ENCODE data around the gene CD3D. TPM values are rescaled to one million over a fixed set of nuclear protein-coding genes. Genes with fewer than 3 reads are reported as not detected.

Gene CD3D
- total and polyA plus RNA-seq, 2 donors (not counting 1 experiment from before 2014, with no cell fraction given): 0.79 to 1.7 TPM

- ChIA-PET CTCF (interaction anchor here (0.6 to 1.2 kb wide), 2 partner anchors 22 to 176 kb away, joined by 3 to 4 read pairs; no protein-coding TSS in a partner anchor), POLR2A (interaction anchor here (0.6 kb wide), 1 partner anchor 949 kb away, joined by 3 read pairs; no protein-coding TSS in a partner anchor)
- no peak overlapping the region for H3K9ac ChIP-seq (ENCODE audit: low read length)
- H3K27ac ChIP-seq (ENCODE audit: low read length in 2 of 2): no peak overlapping the region
- Mint-ChIP-seq H3K4me1 (no peaks in the 10 kb centered on the region), H3K27ac (no peak overlapping the region), H3K4me3 (no peak overlapping the region), H3K9me3 (ENCODE audit: insufficient read depth) (no peaks in the 10 kb centered on the region), H3K27me3 (no peaks in the 10 kb centered on the region)
- no peak overlapping the region for H3K4me3 ChIP-seq (ENCODE audit: control extremely low read depth in 1 of 5, extremely low read depth in 1 of 5, insufficient read depth in 1 of 5, low read depth in 2 of 5, low read length in 4 of 5)
- TF ChIP-seq EZH2 (IDR thresholded peaks at IDR 0.05; ENCODE audit: borderline replicate concordance, insufficient read depth, low read depth, low read length, poor library complexity, severe bottlenecking): no peak
- TF ChIP-seq CTCF (IDR thresholded peaks at IDR 0.05): no peak
- DNase-seq (no peak), ATAC-seq (ENCODE audit: low read depth) (no peak)
- H3K36me3 ChIP-seq (replicated peaks in 1 of 2; ENCODE audit: control extremely low read depth in 1 of 2, control insufficient read depth in 1 of 2, extremely low read depth in 1 of 2, insufficient read depth in 2 of 2, low read length in 1 of 2): peaks cover 4 to 84% of the 10 kb centered on the region in 2 experiments
- intact Hi-C loops (cut with micrococcal nuclease): no loop called here
- H3K9me3 ChIP-seq (ENCODE audit: control extremely low read depth in 1 of 3, control insufficient read depth in 2 of 3, insufficient read depth in 1 of 3, low read length in 2 of 3): no peaks in the 10 kb centered on the region
- H3K4me2 ChIP-seq (replicated peaks; ENCODE audit: low read depth, low read length, poor library complexity, severe bottlenecking): no peak overlapping the region
- WGBS (ENCODE audit: insufficient coverage): 88% methylated on average over 1 of the region's 3 CpGs
- H3K4me1 ChIP-seq (ENCODE audit: control insufficient read depth in 2 of 2, insufficient read depth in 2 of 2, low read length in 2 of 2): no peaks in the 10 kb centered on the region
- H3K79me2 ChIP-seq (ENCODE audit: control insufficient read depth, insufficient read depth, low read length): no peaks in the 10 kb centered on the region
- H2AFZ ChIP-seq (ENCODE audit: insufficient read depth, low read depth, low read length, poor library complexity, severe bottlenecking): no peak overlapping the region
- no peaks in the 10 kb centered on the region for H3K27me3 ChIP-seq (replicated peaks in 1 of 4; ENCODE audit: control extremely low read depth in 1 of 4, control insufficient read depth in 3 of 4, insufficient read depth in 4 of 4, low read length in 3 of 4)
- no peaks in the 10 kb centered on the region for H4K20me1 ChIP-seq (ENCODE audit: control insufficient read depth, insufficient read depth, low read length, poor library complexity, severe bottlenecking)
These were observed 32.2 kb upstream of the CD3D start for GRCh38 chr11:118374729-118375128.

GRCh38 chr11:118373871-118374270 lies 31.4 kb upstream of the CD3D start:
- H3K4me3 ChIP-seq (ENCODE audit: control extremely low read depth in 1 of 5, extremely low read depth in 1 of 5, insufficient read depth in 1 of 5, low read depth in 2 of 5, low read length in 4 of 5): no peak overlapping the region
- CTCF ChIA-PET: interaction anchor here (0.6 to 1.0 kb wide), 2 partner anchors 21 to 78 kb away, joined by 4 read pairs; no protein-coding TSS in a partner anchor
- POLR2A ChIA-PET: no interaction called here
- Mint-ChIP-seq H3K27me3 (no peaks in the 10 kb centered on the region), H3K4me1 (no peaks in the 10 kb centered on the region), H3K4me3 (no peak overlapping the region), H3K27ac (no peak overlapping the region), H3K9me3 (ENCODE audit: insufficient read depth) (no peaks in the 10 kb centered on the region)
- H3K9me3 ChIP-seq (ENCODE audit: control extremely low read depth in 1 of 3, control insufficient read depth in 2 of 3, insufficient read depth in 1 of 3, low read length in 2 of 3): no peaks in the 10 kb centered on the region
- peaks cover 6 to 84% of the 10 kb centered on the region in 2 experiments for H3K36me3 ChIP-seq (replicated peaks in 1 of 2; ENCODE audit: control extremely low read depth in 1 of 2, control insufficient read depth in 1 of 2, extremely low read depth in 1 of 2, insufficient read depth in 2 of 2, low read length in 1 of 2)
- no peaks in the 10 kb centered on the region for H3K27me3 ChIP-seq (replicated peaks in 1 of 4; ENCODE audit: control extremely low read depth in 1 of 4, control insufficient read depth in 3 of 4, insufficient read depth in 4 of 4, low read length in 3 of 4)
- ATAC-seq (ENCODE audit: low read depth) (no peak), DNase-seq (no peak)
- no peaks in the 10 kb centered on the region for H3K4me1 ChIP-seq (ENCODE audit: control insufficient read depth in 2 of 2, insufficient read depth in 2 of 2, low read length in 2 of 2)
- intact Hi-C loops (cut with micrococcal nuclease): no loop called here
- WGBS (ENCODE audit: insufficient coverage): 100% methylated on average over 2 of the region's 5 CpGs
- TF ChIP-seq EZH2 (IDR thresholded peaks at IDR 0.05; ENCODE audit: borderline replicate concordance, insufficient read depth, low read depth, low read length, poor library complexity, severe bottlenecking) (no peak), CTCF (IDR thresholded peaks at IDR 0.05) (no peak)
- H3K4me2 ChIP-seq (replicated peaks; ENCODE audit: low read depth, low read length, poor library complexity, severe bottlenecking): no peak overlapping the region
- H3K79me2 ChIP-seq (ENCODE audit: control insufficient read depth, insufficient read depth, low read length): no peaks in the 10 kb centered on the region
- no peak overlapping the region for H2AFZ ChIP-seq (ENCODE audit: insufficient read depth, low read depth, low read length, poor library complexity, severe bottlenecking)
- no peak overlapping the region for H3K9ac ChIP-seq (ENCODE audit: low read length)
- H4K20me1 ChIP-seq (ENCODE audit: control insufficient read depth, insufficient read depth, low read length, poor library complexity, severe bottlenecking): no peaks in the 10 kb centered on the region
- no peak overlapping the region for H3K27ac ChIP-seq (ENCODE audit: low read length in 2 of 2)

Data from B cell (primary cell).